Measurements from ENCODE around the gene NRIP3.
"Not testable (repeated sequence)": the region's sequence is repeated elsewhere in the genome, so short reads cannot be mapped to it uniquely, and the experiment has no call there.

NRIP3 gene

GRCh38 chr11:9015677-9016076 lies 11.9 kb upstream of the NRIP3 start:
- DNase-seq: peak; percentile 56

GRCh38 chr11:9014826-9015225 lies 11.0 kb upstream of the NRIP3 start:
- no peak for DNase-seq

- no peak for DNase-seq
Measured at GRCh38 chr11:9013373-9013772, 9.6 kb upstream of the NRIP3 start.

GRCh38 chr11:9009538-9009937 lies 5.7 kb upstream of the NRIP3 start:
- DNase-seq: not testable (repeated sequence)

- no peak for DNase-seq
Measured at GRCh38 chr11:9008661-9009060, 4.9 kb upstream of the NRIP3 start.

GRCh38 chr11:9008011-9008550 lies 4.3 kb upstream of the NRIP3 start:
- DNase-seq: no peak

GRCh38 chr11:9005087-9005486 lies 1.3 kb upstream of the NRIP3 start:
- no peak for DNase-seq

- no peak for DNase-seq
Measured at GRCh38 chr11:9004183-9004926, 554 bp upstream of the NRIP3 start.

- DNase-seq: no peak
Measured at GRCh38 chr11:9002920-9003572, 755 bp downstream of the NRIP3 start.

GRCh38 chr11:9001736-9002135 lies 2.1 kb downstream of the NRIP3 start:
- DNase-seq: peak; percentile 57

GRCh38 chr11:8998017-8998416 lies 5.8 kb downstream of the NRIP3 start:
- DNase-seq: no peak

GRCh38 chr11:8997451-8997850 lies 6.3 kb downstream of the NRIP3 start:
- no peak for DNase-seq

GRCh38 chr11:8989453-8989852 lies 14.3 kb downstream of the NRIP3 start:
- DNase-seq: no peak

- no peak for DNase-seq
Measured at GRCh38 chr11:8988329-8989234, 15.2 kb downstream of the NRIP3 start.

- no peak for DNase-seq
Measured at GRCh38 chr11:8987446-8987845, 16.4 kb downstream of the NRIP3 start.

- not testable (repeated sequence) for DNase-seq
Measured at GRCh38 chr11:8986772-8987171, 17.0 kb downstream of the NRIP3 start.

- DNase-seq: no peak
Measured at GRCh38 chr11:8985462-8985861, 18.3 kb downstream of the NRIP3 start.

GRCh38 chr11:8983552-8983951 lies 20.2 kb downstream of the NRIP3 start:
- no peak for DNase-seq

- DNase-seq: no peak
Measured at GRCh38 chr11:8980485-8980884, 23.3 kb downstream of the NRIP3 start.

- not testable (repeated sequence) for DNase-seq
Measured at GRCh38 chr11:8979365-8979764, 24.4 kb downstream of the NRIP3 start.

- DNase-seq: no peak
Measured at GRCh38 chr11:8973121-8973520, 30.7 kb downstream of the NRIP3 start.

GRCh38 chr11:8971924-8972316 lies 31.9 kb downstream of the NRIP3 start:
- no peak for DNase-seq

GRCh38 chr11:8971196-8971923 lies 32.4 kb downstream of the NRIP3 start:
- no peak for DNase-seq
